Osteocyte (in vitro differentiated cells): ENCODE results near the gene CCBE1. TPM values are rescaled to one million over a fixed set of nuclear protein-coding genes. Genes with fewer than 3 reads are reported as not detected.

Source experiments
- DNase-seq: peaks from one replicate; pipeline ENCODE4 v3.0.0; 2021; ENCODE audit warnings: mixed read lengths; ENCODE audit not compliant: unreplicated experiment; ENCODE audit errors: extremely low spot score
- H3K27ac Mint-ChIP-seq: one replicate; pipeline ENCODE4 v1.8.0; 2021; ENCODE audit warnings: mild to moderate bottlenecking, mixed read lengths; ENCODE audit not compliant: unreplicated experiment
- H3K27me3 Mint-ChIP-seq: one replicate; pipeline ENCODE4 v1.8.0; 2021; ENCODE audit warnings: mixed read lengths; ENCODE audit not compliant: unreplicated experiment
- H3K36me3 Mint-ChIP-seq: one replicate; pipeline ENCODE4 v1.8.0; 2021; ENCODE audit warnings: mixed read lengths; ENCODE audit not compliant: unreplicated experiment
- H3K4me1 Mint-ChIP-seq: one replicate; pipeline ENCODE4 v1.8.0; 2021; ENCODE audit warnings: mixed read lengths; ENCODE audit not compliant: unreplicated experiment
- H3K4me3 Mint-ChIP-seq: one replicate; pipeline ENCODE4 v1.8.0; 2021; ENCODE audit warnings: mild to moderate bottlenecking, moderate library complexity, mixed read lengths; ENCODE audit not compliant: unreplicated experiment
- H3K9me3 Mint-ChIP-seq: one replicate; pipeline ENCODE4 v1.8.0; 2021; ENCODE audit warnings: mixed read lengths; ENCODE audit not compliant: unreplicated experiment
- total RNA-seq: library from RNA; stranded (reverse); gene quantifications from 2 replicates; pipeline ENCODE4 v1.2.1, GENCODE V29; 2021
- TF ChIP-seq, protein P1 (sequence below): fragments of 200-600 bp; sonication (generic); IDR thresholded peaks from 2 replicates; pipeline ENCODE4 v1.5.0; 2021; ENCODE audit warnings: antibody characterized with exemption, mild to moderate bottlenecking, moderate library complexity

The CCBE1 gene
- total RNA-seq, 1 donor from 2014 or later: 22.8 TPM

DNA sequence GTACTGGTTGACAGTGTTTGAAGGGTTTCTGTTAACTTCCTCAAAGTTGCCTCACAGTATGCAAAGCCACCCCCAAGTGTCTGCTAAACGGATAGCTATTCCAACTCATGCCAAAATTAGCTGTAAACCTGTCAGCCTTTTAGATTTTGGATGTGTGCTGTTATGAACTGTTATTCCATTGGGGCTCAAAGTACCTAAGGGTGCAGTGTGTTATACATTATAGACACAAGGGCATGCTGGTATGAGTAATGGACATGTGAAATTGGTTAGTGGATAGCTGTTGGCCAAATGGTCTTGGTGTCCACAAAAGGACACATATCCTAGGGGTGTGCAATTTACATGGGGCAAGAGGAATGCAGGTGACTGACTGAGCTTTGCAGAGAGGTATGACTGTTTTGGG lies 33.7 kb upstream of the CCBE1 start:
- no peak overlapping the region for H3K27ac Mint-ChIP-seq
- no peak overlapping the region for H3K4me3 Mint-ChIP-seq
- no peaks in the 10 kb centered on the region for H3K4me1 Mint-ChIP-seq
- DNase-seq: no peak
- no peaks in the 10 kb centered on the region for H3K27me3 Mint-ChIP-seq
- TF ChIP-seq, protein P1, sequence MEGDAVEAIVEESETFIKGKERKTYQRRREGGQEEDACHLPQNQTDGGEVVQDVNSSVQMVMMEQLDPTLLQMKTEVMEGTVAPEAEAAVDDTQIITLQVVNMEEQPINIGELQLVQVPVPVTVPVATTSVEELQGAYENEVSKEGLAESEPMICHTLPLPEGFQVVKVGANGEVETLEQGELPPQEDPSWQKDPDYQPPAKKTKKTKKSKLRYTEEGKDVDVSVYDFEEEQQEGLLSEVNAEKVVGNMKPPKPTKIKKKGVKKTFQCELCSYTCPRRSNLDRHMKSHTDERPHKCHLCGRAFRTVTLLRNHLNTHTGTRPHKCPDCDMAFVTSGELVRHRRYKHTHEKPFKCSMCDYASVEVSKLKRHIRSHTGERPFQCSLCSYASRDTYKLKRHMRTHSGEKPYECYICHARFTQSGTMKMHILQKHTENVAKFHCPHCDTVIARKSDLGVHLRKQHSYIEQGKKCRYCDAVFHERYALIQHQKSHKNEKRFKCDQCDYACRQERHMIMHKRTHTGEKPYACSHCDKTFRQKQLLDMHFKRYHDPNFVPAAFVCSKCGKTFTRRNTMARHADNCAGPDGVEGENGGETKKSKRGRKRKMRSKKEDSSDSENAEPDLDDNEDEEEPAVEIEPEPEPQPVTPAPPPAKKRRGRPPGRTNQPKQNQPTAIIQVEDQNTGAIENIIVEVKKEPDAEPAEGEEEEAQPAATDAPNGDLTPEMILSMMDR: no peak
- no peaks in the 10 kb centered on the region for H3K9me3 Mint-ChIP-seq
- no peaks in the 10 kb centered on the region for H3K36me3 Mint-ChIP-seq

DNA sequence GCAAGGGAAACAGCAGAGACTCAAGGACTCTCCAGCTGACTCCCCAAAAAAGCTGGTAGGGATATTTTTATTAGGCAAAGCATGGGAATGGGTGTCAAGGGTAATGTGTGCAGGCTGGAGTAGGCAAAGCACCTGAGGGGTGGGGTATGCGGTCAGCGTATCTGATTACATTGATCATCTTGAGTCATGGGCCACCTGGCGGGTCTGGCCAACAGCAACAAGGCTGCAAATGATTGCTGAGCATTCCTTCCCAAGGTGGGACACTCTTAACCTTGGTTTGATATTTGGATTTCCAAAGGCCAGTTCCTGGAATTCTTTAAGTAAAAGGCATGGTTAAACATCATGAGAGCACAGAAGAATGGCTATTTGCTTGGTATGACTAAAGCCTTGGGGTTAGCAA lies 32.6 kb upstream of the CCBE1 start:
- no peak overlapping the region for H3K27ac Mint-ChIP-seq
- no peaks in the 10 kb centered on the region for H3K9me3 Mint-ChIP-seq
- DNase-seq: peak; percentile 32
- H3K27me3 Mint-ChIP-seq: no peaks in the 10 kb centered on the region
- H3K4me1 Mint-ChIP-seq: peaks cover 9% of the 10 kb centered on the region
- no peaks in the 10 kb centered on the region for H3K36me3 Mint-ChIP-seq
- H3K4me3 Mint-ChIP-seq: no peak overlapping the region
- TF ChIP-seq, protein P1: no peak

DNA sequence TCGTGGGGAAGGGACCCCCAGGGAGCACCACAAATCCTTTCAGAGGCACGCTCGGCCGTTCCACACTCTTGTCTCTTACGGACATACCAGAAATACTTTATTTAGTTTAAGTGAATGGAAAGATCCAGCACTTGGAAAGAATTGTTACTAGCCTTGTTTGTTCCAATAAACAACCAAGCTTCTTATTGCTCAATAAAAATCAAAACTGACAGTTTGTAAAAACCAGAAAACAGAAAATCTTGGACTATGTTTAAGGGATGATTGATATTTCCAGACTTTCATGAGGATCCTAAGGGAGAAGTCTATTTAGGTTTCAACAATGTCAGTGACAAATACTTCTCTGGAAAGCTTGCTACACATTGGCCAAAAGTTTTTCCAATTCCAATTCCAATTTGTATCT lies 31.6 kb upstream of the CCBE1 start:
- H3K36me3 Mint-ChIP-seq: no peaks in the 10 kb centered on the region
- H3K27ac Mint-ChIP-seq: no peak overlapping the region
- no peak overlapping the region for H3K4me3 Mint-ChIP-seq
- no peaks in the 10 kb centered on the region for H3K9me3 Mint-ChIP-seq
- H3K4me1 Mint-ChIP-seq: peaks cover 10% of the 10 kb centered on the region
- no peak for DNase-seq
- TF ChIP-seq, protein P1: no peak
- no peaks in the 10 kb centered on the region for H3K27me3 Mint-ChIP-seq

DNA sequence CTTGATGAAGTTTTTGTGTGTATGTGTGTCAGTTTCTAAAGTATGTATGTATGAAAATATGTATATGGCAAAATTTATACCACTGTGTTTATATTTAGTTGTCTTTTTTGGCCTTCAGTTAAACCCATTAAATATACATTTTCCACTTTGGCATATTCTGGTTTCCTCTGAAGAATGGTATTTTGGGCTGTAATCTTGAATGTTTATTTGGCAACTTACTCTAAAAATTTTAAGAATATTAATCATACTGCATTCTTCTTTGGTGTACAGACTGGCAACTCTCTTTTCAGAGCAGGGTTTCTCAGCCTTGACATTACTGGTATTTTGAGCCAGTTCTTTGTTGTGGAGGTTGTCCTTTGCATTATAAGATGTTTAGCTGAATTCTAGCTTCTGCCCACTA lies 27.9 kb upstream of the CCBE1 start:
- Mint-ChIP-seq H3K36me3 (no peaks in the 10 kb centered on the region), H3K4me1 (peaks cover 22% of the 10 kb centered on the region), H3K9me3 (peaks cover 4% of the 10 kb centered on the region), H3K27me3 (no peaks in the 10 kb centered on the region), H3K4me3 (no peak overlapping the region), H3K27ac (peak overlapping the region; percentile 33)
- TF ChIP-seq, protein P1: no peak
- DNase-seq: no peak

DNA sequence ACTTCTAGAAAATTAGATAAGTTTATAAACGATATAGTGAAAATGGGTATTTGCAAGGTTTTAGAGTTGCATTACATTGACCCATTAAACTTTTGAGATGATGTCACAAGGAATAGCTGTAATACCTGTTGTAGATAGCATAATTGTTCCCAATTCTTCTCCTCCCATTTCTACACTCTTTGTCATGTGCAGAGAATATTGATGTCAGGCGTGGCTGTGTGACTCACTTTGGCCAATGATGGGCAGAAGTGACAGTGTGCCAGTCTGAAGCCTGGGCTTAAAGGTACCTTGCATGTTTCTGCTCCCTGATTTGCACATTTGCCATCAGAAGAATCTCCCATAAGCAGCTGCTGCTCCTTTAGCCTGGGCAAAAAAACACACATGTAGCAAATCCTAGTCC lies 26.9 kb upstream of the CCBE1 start:
- Mint-ChIP-seq H3K4me1 (peaks cover 32% of the 10 kb centered on the region), H3K27me3 (no peaks in the 10 kb centered on the region), H3K4me3 (no peak overlapping the region), H3K9me3 (peaks cover 4% of the 10 kb centered on the region), H3K27ac (no peak overlapping the region), H3K36me3 (no peaks in the 10 kb centered on the region)
- TF ChIP-seq, protein P1: no peak
- DNase-seq: no peak
